Activated CD8-positive, alpha-beta T cell treated with anti-CD3 and anti-CD28 coated beads for 36 hours (primary cell): ENCODE results near the gene SVOP. TPM values are rescaled to one million over a fixed set of nuclear protein-coding genes. Genes with fewer than 3 reads are reported as not detected.

Experiments used
- ATAC-seq: fragments of 200-7000 bp; cut with Tn5 transposase; one replicate; pipeline ENCODE4 v1.10.0; 2021; ENCODE audit warnings: mild to moderate bottlenecking, moderate library complexity
- CTCF ChIA-PET: fragments of 350-600 bp; sonication (Branson Sonifier 250); formaldehyde crosslinking; loops from one replicate; lab custom pipeline; 2021; ENCODE audit warnings: antibody characterized with exemption; lab: Charles Lee
- POLR2A ChIA-PET: fragments of 350-600 bp; sonication (Branson Sonifier 250); formaldehyde crosslinking; loops from one replicate; lab custom pipeline; 2021; ENCODE audit warnings: antibody characterized with exemption; lab: Charles Lee
- DNase-seq: peaks from one replicate; pipeline ENCODE4 v3.0.0-alpha.2; 2020
- H3K27ac Mint-ChIP-seq: one replicate; pipeline ENCODE4 v1.8.0; 2021; ENCODE audit warnings: mild to moderate bottlenecking, mixed read lengths
- H3K27me3 Mint-ChIP-seq: one replicate; pipeline ENCODE4 v1.8.0; 2021; ENCODE audit warnings: mixed read lengths
- H3K36me3 Mint-ChIP-seq: one replicate; pipeline ENCODE4 v1.8.0; 2021; ENCODE audit warnings: low read depth, mixed read lengths
- H3K4me1 Mint-ChIP-seq: one replicate; pipeline ENCODE4 v1.8.0; 2021; ENCODE audit warnings: low read depth, mixed read lengths
- H3K4me3 Mint-ChIP-seq: one replicate; pipeline ENCODE4 v1.8.0; 2021; ENCODE audit warnings: mild to moderate bottlenecking, moderate library complexity, mixed read lengths
- H3K9me3 Mint-ChIP-seq: one replicate; pipeline ENCODE4 v1.8.0; 2021; ENCODE audit warnings: mixed read lengths
- intact Hi-C: fragments of 100-400 bp; cut with micrococcal nuclease; formaldehyde crosslinking; loops from one replicate; pipeline ENCODE4 v1.10.0; 2022
- total RNA-seq, 2 experiments: library from RNA; stranded (reverse); gene quantifications; one replicate each; pipeline ENCODE4 v1.2.3, GENCODE V29; 2021
- TF ChIP-seq, protein P1 (sequence below): fragments of 200-600 bp; IDR thresholded peaks from one replicate; pipeline ENCODE4 v1.8.0; 2022; ENCODE audit warnings: antibody characterized with exemption, mild to moderate bottlenecking

SVOP gene
- total RNA-seq, 2 experiments from 2014 or later = not detected

DNA sequence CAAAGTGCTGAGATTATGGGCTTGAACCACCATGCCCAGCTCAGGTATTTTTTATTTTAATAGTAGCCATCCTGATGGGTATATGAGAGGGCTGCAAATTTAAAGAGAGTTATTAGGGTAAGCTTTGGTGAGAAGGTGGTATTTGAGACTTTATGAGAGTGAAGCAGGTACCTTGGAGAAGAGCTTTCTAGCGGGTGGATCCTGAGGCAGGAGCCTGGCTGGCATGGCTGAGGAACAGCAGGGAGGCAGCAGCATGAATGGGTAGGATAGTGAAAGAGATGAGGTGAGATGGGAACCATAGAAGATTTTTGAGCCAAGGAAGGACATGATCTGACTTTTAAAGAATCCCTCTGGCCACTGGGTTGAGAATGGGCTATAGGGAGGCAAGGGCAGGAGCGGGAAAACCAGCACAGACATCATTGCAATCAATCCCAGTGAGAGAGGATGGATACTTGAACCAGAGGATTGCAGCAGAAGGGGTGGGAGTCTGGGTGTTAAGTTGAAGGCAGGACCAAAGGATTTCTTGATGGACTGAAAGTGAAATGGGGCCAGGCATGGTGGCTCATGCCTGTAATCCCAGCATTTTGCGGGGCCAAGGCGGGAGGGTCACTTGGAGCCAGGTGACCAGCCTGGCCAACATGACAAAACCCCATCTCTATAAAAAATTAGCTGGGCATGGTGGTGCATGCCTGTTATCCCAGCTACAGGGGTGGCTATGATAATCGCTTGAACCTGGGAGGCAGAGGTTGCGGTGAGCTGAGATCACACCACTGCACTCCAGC lies 5.7 kb downstream of the SVOP start:
- Mint-ChIP-seq H3K27ac (no peak overlapping the region), H3K27me3 (peaks cover 23% of the 10 kb centered on the region), H3K4me1 (no peaks in the 10 kb centered on the region), H3K36me3 (no peaks in the 10 kb centered on the region), H3K4me3 (no peak overlapping the region), H3K9me3 (no peaks in the 10 kb centered on the region)
- ChIA-PET POLR2A (no interaction called here), CTCF (no interaction called here)
- ATAC-seq = no peak
- TF ChIP-seq, protein P1, sequence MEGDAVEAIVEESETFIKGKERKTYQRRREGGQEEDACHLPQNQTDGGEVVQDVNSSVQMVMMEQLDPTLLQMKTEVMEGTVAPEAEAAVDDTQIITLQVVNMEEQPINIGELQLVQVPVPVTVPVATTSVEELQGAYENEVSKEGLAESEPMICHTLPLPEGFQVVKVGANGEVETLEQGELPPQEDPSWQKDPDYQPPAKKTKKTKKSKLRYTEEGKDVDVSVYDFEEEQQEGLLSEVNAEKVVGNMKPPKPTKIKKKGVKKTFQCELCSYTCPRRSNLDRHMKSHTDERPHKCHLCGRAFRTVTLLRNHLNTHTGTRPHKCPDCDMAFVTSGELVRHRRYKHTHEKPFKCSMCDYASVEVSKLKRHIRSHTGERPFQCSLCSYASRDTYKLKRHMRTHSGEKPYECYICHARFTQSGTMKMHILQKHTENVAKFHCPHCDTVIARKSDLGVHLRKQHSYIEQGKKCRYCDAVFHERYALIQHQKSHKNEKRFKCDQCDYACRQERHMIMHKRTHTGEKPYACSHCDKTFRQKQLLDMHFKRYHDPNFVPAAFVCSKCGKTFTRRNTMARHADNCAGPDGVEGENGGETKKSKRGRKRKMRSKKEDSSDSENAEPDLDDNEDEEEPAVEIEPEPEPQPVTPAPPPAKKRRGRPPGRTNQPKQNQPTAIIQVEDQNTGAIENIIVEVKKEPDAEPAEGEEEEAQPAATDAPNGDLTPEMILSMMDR = no peak
- intact Hi-C loops = no loop called here
- no peak for DNase-seq

DNA sequence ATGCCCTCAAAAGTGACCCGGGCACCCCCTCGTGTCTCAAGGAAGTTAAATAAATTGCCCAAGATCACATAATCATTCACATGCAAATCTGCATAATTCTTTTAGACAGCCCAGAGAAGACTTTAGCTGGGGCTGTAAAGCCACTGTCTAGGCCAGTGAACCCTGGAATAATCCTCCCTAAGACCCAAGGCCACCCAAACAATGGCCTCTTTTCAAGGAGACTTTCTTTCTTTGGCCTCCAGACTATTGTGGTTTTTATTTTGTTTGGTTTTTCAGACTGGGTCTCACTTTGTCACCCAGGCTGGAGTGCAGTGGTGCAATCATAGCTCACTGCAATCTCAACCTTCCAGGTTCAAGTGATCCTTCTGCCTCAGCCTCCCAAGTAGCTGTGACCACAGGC lies 10.6 kb downstream of the SVOP start:
- H3K36me3 Mint-ChIP-seq = no peaks in the 10 kb centered on the region
- no peak overlapping the region for H3K4me3 Mint-ChIP-seq
- CTCF ChIA-PET = no interaction called here
- H3K27me3 Mint-ChIP-seq = peaks cover 11% of the 10 kb centered on the region
- intact Hi-C loops = no loop called here
- POLR2A ChIA-PET = no interaction called here
- TF ChIP-seq, protein P1 = no peak
- no peak for DNase-seq
- no peak overlapping the region for H3K27ac Mint-ChIP-seq
- ATAC-seq = no peak
- H3K4me1 Mint-ChIP-seq = no peaks in the 10 kb centered on the region
- H3K9me3 Mint-ChIP-seq = no peaks in the 10 kb centered on the region

DNA sequence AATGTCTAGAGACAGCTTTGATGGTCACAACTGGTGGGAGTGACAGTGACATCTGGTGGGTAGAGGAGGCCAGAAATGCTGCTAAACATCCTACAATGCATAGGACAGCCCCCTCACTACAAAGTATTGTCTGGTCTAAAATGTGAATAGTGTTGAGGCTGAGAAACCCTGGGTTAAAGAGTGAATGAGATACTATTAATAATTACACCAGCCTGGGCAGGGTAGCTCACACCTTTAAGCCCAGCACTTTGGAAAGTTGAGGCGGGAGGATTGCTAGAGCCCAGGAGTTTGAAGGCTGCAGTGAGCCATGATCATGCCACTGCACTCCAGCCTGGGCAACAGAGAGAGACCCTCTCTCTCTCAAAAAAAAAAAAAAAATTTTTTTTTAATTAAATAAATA lies 11.1 kb downstream of the SVOP start:
- no peak for ATAC-seq
- Mint-ChIP-seq H3K9me3 (no peaks in the 10 kb centered on the region), H3K27ac (no peak overlapping the region), H3K4me1 (no peaks in the 10 kb centered on the region), H3K27me3 (peaks cover 7% of the 10 kb centered on the region), H3K36me3 (no peaks in the 10 kb centered on the region), H3K4me3 (no peak overlapping the region)
- intact Hi-C loops = no loop called here
- DNase-seq = no peak
- TF ChIP-seq, protein P1 = no peak
- ChIA-PET POLR2A (no interaction called here), CTCF (no interaction called here)

DNA sequence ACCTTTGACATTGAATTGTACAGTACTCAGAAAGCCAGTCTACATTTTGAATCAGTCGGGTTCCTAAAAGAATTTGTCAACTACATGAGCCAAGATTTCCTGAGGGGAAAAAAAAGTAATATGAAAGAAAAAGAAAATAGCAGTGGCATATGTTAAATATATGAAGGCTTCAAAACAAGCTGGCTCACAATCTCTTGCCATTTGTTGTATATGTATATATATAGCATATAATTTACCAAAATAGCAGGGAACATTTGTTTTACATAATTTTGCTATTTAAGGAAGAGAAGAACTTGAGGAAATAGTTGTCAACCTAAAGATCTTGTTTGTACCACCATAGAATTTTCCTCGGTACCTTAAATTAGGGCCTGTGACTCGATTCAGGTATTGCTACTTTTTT lies 16.9 kb downstream of the SVOP start:
- DNase-seq (no peak), ATAC-seq (no peak)
- Mint-ChIP-seq H3K4me1 (no peaks in the 10 kb centered on the region), H3K27me3 (no peaks in the 10 kb centered on the region), H3K36me3 (no peaks in the 10 kb centered on the region), H3K9me3 (no peaks in the 10 kb centered on the region), H3K4me3 (no peak overlapping the region), H3K27ac (no peak overlapping the region)
- TF ChIP-seq, protein P1 = no peak
- ChIA-PET POLR2A (no interaction called here), CTCF (no interaction called here)
- intact Hi-C loops = no loop called here

DNA sequence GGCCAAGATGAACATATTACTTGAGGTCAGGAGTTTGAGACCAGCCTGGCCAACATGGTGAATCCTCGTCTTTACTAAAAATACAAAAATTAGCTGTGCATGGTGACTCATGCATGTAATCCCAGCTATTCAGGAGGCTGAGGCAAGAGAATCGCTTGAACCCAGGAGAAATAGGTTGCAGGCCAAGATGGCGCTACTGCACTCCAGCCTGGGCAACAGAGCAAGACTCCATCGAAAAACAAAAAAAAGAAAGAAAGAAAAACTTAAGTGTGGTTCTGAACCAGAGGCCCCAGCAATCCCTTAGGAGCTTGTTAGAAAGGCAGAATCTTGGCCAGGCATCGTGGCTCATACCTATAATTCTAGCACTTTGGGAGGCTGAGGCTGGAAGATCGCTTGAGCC lies 24.5 kb downstream of the SVOP start:
- ATAC-seq (no peak), DNase-seq (no peak)
- intact Hi-C loops = no loop called here
- ChIA-PET POLR2A (interaction anchor here (0.6 kb wide), 1 partner anchor 392 kb away, joined by 3 read pairs; no protein-coding TSS in a partner anchor), CTCF (no interaction called here)
- Mint-ChIP-seq H3K4me1 (no peaks in the 10 kb centered on the region), H3K9me3 (no peaks in the 10 kb centered on the region), H3K27me3 (no peaks in the 10 kb centered on the region), H3K27ac (no peak overlapping the region), H3K4me3 (no peak overlapping the region), H3K36me3 (no peaks in the 10 kb centered on the region)
- TF ChIP-seq, protein P1 = no peak
